Measurements from ENCODE around the gene LRRC8D. TPM values are rescaled to one million over a fixed set of nuclear protein-coding genes. Genes with fewer than 3 reads are reported as not detected.

LRRC8D gene
- total RNA-seq, 1 experiment from 2014 or later: 39.4 TPM

GRCh38 chr1:89911191-89911991, 90.6 kb downstream of the LRRC8D start:
- H3K27me3 Mint-ChIP-seq (ENCODE audit: insufficient read depth, unreplicated experiment): no peaks in the 10 kb centered on the region
- Histone ChIP-seq H3K27me3 (replicated peaks; ENCODE audit: control insufficient read depth, insufficient read depth, low read length) (no peaks in the 10 kb centered on the region), H3K36me3 (ENCODE audit: control insufficient read depth, insufficient read depth, low read length) (no peaks in the 10 kb centered on the region), H3K4me1 (peaks cover 51% of the 10 kb centered on the region), H3K4me3 (ENCODE audit: low read depth, low read length) (no peak overlapping the region), H3K9me3 (no peaks in the 10 kb centered on the region)
- H3K9me3 Mint-ChIP-seq (ENCODE audit: unreplicated experiment): no peaks in the 10 kb centered on the region
- ChIA-PET CTCF (interaction anchor here (0.9 kb wide), 1 partner anchor 13 kb away, joined by 3 read pairs; no protein-coding TSS in a partner anchor), POLR2A (no interaction called here)
- BruUV-seq (replicated peaks): no TSS peak
- DNase-seq: no peak
- peaks cover 23% of the 10 kb centered on the region for H3K4me1 Mint-ChIP-seq (ENCODE audit: low read depth, unreplicated experiment)
- peaks cover 21% of the 10 kb centered on the region for H3K36me3 Mint-ChIP-seq (ENCODE audit: insufficient read depth, unreplicated experiment)
- TF ChIP-seq CTCF (IDR thresholded peaks at IDR 0.05; ENCODE audit: insufficient read depth in 1 of 2, low read depth in 1 of 2, low read length in 1 of 2, severe bottlenecking in 1 of 2, unreplicated experiment in 1 of 2): no peak
- intact Hi-C loops (cut with micrococcal nuclease; ENCODE audit: unreplicated experiment): no loop called here
- peak overlapping the region; percentile 69 for H3K27ac Mint-ChIP-seq (ENCODE audit: unreplicated experiment)
- peak overlapping the region; percentile 49 for H3K4me3 Mint-ChIP-seq (ENCODE audit: unreplicated experiment)

- H3K27me3 Mint-ChIP-seq (ENCODE audit: insufficient read depth, unreplicated experiment): no peaks in the 10 kb centered on the region
- H3K9me3 Mint-ChIP-seq (ENCODE audit: unreplicated experiment): no peaks in the 10 kb centered on the region
- Histone ChIP-seq H3K4me1 (peaks cover 45% of the 10 kb centered on the region), H3K36me3 (ENCODE audit: control insufficient read depth, insufficient read depth, low read length) (no peaks in the 10 kb centered on the region), H3K27me3 (replicated peaks; ENCODE audit: control insufficient read depth, insufficient read depth, low read length) (no peaks in the 10 kb centered on the region), H3K9me3 (no peaks in the 10 kb centered on the region), H3K4me3 (ENCODE audit: low read depth, low read length) (no peak overlapping the region)
- no peak overlapping the region for H3K4me3 Mint-ChIP-seq (ENCODE audit: unreplicated experiment)
- H3K27ac Mint-ChIP-seq (ENCODE audit: unreplicated experiment): peak overlapping the region; percentile 69
- peaks cover 16% of the 10 kb centered on the region for H3K36me3 Mint-ChIP-seq (ENCODE audit: insufficient read depth, unreplicated experiment)
- TF ChIP-seq CTCF (IDR thresholded peaks at IDR 0.05; ENCODE audit: insufficient read depth in 1 of 2, low read depth in 1 of 2, low read length in 1 of 2, severe bottlenecking in 1 of 2, unreplicated experiment in 1 of 2): no peak
- CTCF ChIA-PET: interaction anchor here (0.6 kb wide), 1 partner anchor 73 kb away, joined by 6 read pairs; no protein-coding TSS in a partner anchor
- no peak for DNase-seq
- BruUV-seq (replicated peaks): no TSS peak
- intact Hi-C loops (cut with micrococcal nuclease; ENCODE audit: unreplicated experiment): no loop called here
- H3K4me1 Mint-ChIP-seq (ENCODE audit: low read depth, unreplicated experiment): peaks cover 23% of the 10 kb centered on the region
- POLR2A ChIA-PET: no interaction called here
These were observed 91.2 kb downstream of the LRRC8D start for GRCh38 chr1:89912073-89912472.

- POLR2A ChIA-PET: no interaction called here
These were observed 92.7 kb downstream of the LRRC8D start for GRCh38 chr1:89913353-89914095.

More at GRCh38 chr1:89913353-89914095, 92.7 kb downstream of the LRRC8D start:
- CTCF ChIA-PET: no interaction called here
- TF ChIP-seq CTCF (IDR thresholded peaks at IDR 0.05; ENCODE audit: insufficient read depth in 1 of 2, low read depth in 1 of 2, low read length in 1 of 2, severe bottlenecking in 1 of 2, unreplicated experiment in 1 of 2): no peak
- Mint-ChIP-seq H3K27ac (ENCODE audit: unreplicated experiment) (no peak overlapping the region), H3K4me1 (ENCODE audit: low read depth, unreplicated experiment) (peaks cover 23% of the 10 kb centered on the region), H3K36me3 (ENCODE audit: insufficient read depth, unreplicated experiment) (peaks cover 26% of the 10 kb centered on the region), H3K27me3 (ENCODE audit: insufficient read depth, unreplicated experiment) (no peaks in the 10 kb centered on the region), H3K4me3 (ENCODE audit: unreplicated experiment) (no peak overlapping the region), H3K9me3 (ENCODE audit: unreplicated experiment) (no peaks in the 10 kb centered on the region)
- intact Hi-C loops (cut with micrococcal nuclease; ENCODE audit: unreplicated experiment): no loop called here
- DNase-seq: no peak
- Histone ChIP-seq H3K4me1 (peaks cover 39% of the 10 kb centered on the region), H3K9me3 (no peaks in the 10 kb centered on the region), H3K36me3 (ENCODE audit: control insufficient read depth, insufficient read depth, low read length) (no peaks in the 10 kb centered on the region), H3K27me3 (replicated peaks; ENCODE audit: control insufficient read depth, insufficient read depth, low read length) (no peaks in the 10 kb centered on the region), H3K4me3 (ENCODE audit: low read depth, low read length) (no peak overlapping the region)
- BruUV-seq (replicated peaks): no TSS peak
